ENCODE results near the gene FUT8. TPM values are rescaled to one million over a fixed set of nuclear protein-coding genes. Genes with fewer than 3 reads are reported as not detected.

FUT8 gene
- total RNA-seq, 1 experiment from 2014 or later = 33.0 TPM

DNA sequence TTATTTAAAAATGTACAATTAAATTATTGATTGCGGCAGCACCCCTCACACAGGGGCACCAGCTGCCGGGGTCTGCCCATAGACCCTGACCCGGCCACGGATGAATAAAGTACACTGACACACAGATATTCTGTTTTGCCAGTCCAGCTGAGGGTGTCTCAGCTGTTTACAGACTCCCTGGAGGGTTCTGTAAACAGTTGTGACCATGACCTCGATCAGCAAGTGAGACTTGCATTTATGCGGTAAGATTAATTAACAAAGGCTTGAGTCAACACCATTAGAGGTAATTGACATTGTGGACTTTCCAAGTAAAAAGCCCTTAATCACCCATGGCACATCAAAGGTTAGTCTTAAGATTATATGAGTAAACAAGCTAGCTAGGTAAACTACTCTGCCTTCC lies 94.3 kb downstream of the FUT8 start:
- Histone ChIP-seq H3K79me2 (ENCODE audit: low read length) (peaks cover 50% of the 10 kb centered on the region), H3K4me2 (ENCODE audit: low read depth, low read length, poor library complexity, severe bottlenecking) (no peak overlapping the region), H3K9me3 (ENCODE audit: low read length) (no peaks in the 10 kb centered on the region), H2AFZ (ENCODE audit: low read length) (no peak overlapping the region), H4K20me1 (ENCODE audit: insufficient read depth, low read depth, low read length) (peaks cover 30% of the 10 kb centered on the region), H3K27ac (ENCODE audit: low read length) (no peak overlapping the region), H3K9me2 (replicated peaks; ENCODE audit: insufficient read depth, low read length) (no peaks in the 10 kb centered on the region), H3K4me3 (ENCODE audit: low read length) (no peak overlapping the region), H3K4me1 (ENCODE audit: low read length) (peaks cover 5% of the 10 kb centered on the region; the same call in 1 of the 2 replicates), H3K27me3 (ENCODE audit: low read length) (no peaks in the 10 kb centered on the region), H3K36me3 (ENCODE audit: insufficient read depth, low read length) (no peaks in the 10 kb centered on the region), H3K9ac (ENCODE audit: low read length) (no peak overlapping the region)
- no peak for DNase-seq

DNA sequence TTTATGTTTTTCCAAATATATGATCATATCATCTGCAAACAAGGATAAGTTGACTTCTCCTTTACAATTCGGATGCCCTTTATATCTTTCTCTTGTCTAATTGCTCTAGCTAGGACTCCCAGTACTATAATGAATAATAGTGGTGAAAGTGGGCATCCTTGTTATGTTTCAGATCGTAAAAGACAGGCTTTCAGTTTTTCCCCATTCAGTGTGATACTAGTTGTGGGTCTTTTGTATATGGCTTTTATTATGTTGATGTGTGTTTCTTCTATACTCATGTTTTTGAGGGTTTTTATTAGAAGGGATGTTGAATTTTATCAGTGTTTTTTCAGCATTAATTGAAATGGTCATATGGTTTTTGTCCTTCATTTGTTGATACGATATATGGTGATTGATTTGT lies 97.3 kb downstream of the FUT8 start:
- no peaks in the 10 kb centered on the region for H3K9me3 ChIP-seq (ENCODE audit: low read length)
- no peaks in the 10 kb centered on the region for H3K27me3 ChIP-seq (ENCODE audit: low read length)
- no peaks in the 10 kb centered on the region for H3K36me3 ChIP-seq (ENCODE audit: insufficient read depth, low read length)
- no peak overlapping the region for H3K4me2 ChIP-seq (ENCODE audit: low read depth, low read length, poor library complexity, severe bottlenecking)
- no peak overlapping the region for H3K4me3 ChIP-seq (ENCODE audit: low read length)
- DNase-seq = no peak
- H4K20me1 ChIP-seq (ENCODE audit: insufficient read depth, low read depth, low read length) = peaks cover 36% of the 10 kb centered on the region
- H2AFZ ChIP-seq (ENCODE audit: low read length) = no peak overlapping the region
- H3K4me1 ChIP-seq (ENCODE audit: low read length) = peaks cover 5% of the 10 kb centered on the region; the same call in 1 of the 2 replicates
- no peaks in the 10 kb centered on the region for H3K9me2 ChIP-seq (replicated peaks; ENCODE audit: insufficient read depth, low read length)
- no peak overlapping the region for H3K27ac ChIP-seq (ENCODE audit: low read length)
- H3K9ac ChIP-seq (ENCODE audit: low read length) = no peak overlapping the region
- H3K79me2 ChIP-seq (ENCODE audit: low read length) = peaks cover 64% of the 10 kb centered on the region

DNA sequence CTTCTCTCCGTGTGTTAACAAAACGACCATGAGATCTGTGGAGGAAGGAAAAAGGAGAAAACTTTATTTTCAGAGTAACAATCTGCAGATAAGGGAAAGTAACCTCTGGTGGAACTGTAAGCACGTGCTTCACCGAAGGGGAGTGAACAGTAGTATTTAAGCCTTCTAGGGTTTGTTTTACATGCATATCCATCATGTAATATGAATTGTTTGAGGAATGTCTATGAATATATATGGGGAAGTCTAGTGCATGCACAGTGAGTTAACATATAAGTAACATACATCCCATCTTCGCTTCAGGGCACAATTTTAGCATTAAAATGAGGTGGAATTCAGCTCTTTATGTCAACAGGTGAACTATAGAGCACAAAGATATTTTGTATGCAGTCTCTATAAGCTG lies 101.1 kb downstream of the FUT8 start:
- Histone ChIP-seq H3K9me3 (ENCODE audit: low read length) (no peaks in the 10 kb centered on the region), H3K4me3 (ENCODE audit: low read length) (no peak overlapping the region), H3K27me3 (ENCODE audit: low read length) (no peaks in the 10 kb centered on the region), H2AFZ (ENCODE audit: low read length) (no peak overlapping the region), H3K4me2 (ENCODE audit: low read depth, low read length, poor library complexity, severe bottlenecking) (no peak overlapping the region), H3K27ac (ENCODE audit: low read length) (no peak overlapping the region), H4K20me1 (ENCODE audit: insufficient read depth, low read depth, low read length) (peaks cover 34% of the 10 kb centered on the region; the same call in 1 of the 2 replicates), H3K79me2 (ENCODE audit: low read length) (peaks cover 61% of the 10 kb centered on the region), H3K36me3 (ENCODE audit: insufficient read depth, low read length) (no peaks in the 10 kb centered on the region), H3K9me2 (replicated peaks; ENCODE audit: insufficient read depth, low read length) (no peaks in the 10 kb centered on the region), H3K4me1 (ENCODE audit: low read length) (no peaks in the 10 kb centered on the region), H3K9ac (ENCODE audit: low read length) (no peak overlapping the region)
- no peak for DNase-seq

DNA sequence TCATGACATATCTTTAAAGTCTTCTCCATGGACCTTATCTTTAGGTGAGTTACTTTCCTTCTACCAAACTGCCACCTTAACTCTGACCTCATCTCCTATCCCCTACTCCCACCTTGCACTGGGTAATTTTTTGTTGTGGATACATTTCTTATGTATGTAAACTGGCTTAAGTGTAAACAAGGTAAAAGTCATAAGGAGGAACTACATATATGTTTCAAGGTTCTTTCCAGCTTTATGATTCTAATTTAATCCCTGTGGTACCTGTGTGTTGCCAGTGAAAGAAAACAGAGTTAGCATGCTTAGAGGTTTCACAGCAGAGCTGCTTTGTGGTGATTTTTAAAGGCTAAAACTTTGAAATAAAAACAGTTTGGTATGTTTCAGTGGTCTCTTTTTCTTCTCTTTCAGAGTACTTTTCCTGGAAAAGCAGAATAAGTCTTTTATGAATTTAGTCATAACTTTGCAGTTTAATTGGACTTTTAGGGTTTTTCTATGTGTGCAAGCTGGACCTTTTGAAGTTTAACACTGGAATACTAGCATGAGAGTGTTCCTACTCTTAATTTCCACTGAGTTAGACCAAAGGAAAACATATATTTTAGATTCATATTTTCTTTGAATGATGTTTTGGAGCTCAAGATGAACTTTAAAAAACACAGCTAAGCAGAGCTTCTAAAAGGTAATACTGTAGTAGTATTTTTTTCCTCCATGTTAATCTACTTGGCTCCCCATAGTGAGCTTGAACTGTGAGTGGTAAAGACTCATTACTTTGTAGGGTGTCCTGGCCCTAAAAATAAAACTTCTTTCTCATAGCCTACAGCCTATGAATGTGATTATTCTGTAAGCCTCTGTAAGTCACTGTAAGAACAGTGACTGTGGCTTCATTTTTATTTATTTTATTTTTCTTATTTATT lies 105.4 kb downstream of the FUT8 start:
- Histone ChIP-seq H3K79me2 (ENCODE audit: low read length) (peaks cover 40% of the 10 kb centered on the region), H3K4me2 (ENCODE audit: low read depth, low read length, poor library complexity, severe bottlenecking) (no peak overlapping the region), H4K20me1 (ENCODE audit: insufficient read depth, low read depth, low read length) (peaks cover 18% of the 10 kb centered on the region; the same call in 1 of the 2 replicates), H3K4me1 (ENCODE audit: low read length) (no peaks in the 10 kb centered on the region), H3K27me3 (ENCODE audit: low read length) (no peaks in the 10 kb centered on the region), H3K36me3 (ENCODE audit: insufficient read depth, low read length) (no peaks in the 10 kb centered on the region), H2AFZ (ENCODE audit: low read length) (no peak overlapping the region), H3K9ac (ENCODE audit: low read length) (no peak overlapping the region), H3K27ac (ENCODE audit: low read length) (no peak overlapping the region), H3K4me3 (ENCODE audit: low read length) (no peak overlapping the region), H3K9me3 (ENCODE audit: low read length) (no peaks in the 10 kb centered on the region), H3K9me2 (replicated peaks; ENCODE audit: insufficient read depth, low read length) (no peaks in the 10 kb centered on the region)
- no peak for DNase-seq

- no peak overlapping the region for H3K27ac ChIP-seq (ENCODE audit: low read length)
- peaks cover 23% of the 10 kb centered on the region for H3K79me2 ChIP-seq (ENCODE audit: low read length)
- H3K36me3 ChIP-seq (ENCODE audit: insufficient read depth, low read length) = peaks cover 1% of the 10 kb centered on the region; the same call in 1 of the 2 replicates
- no peak overlapping the region for H3K4me3 ChIP-seq (ENCODE audit: low read length)
- H3K9me3 ChIP-seq (ENCODE audit: low read length) = peaks cover 3% of the 10 kb centered on the region
- no peaks in the 10 kb centered on the region for H3K9me2 ChIP-seq (replicated peaks; ENCODE audit: insufficient read depth, low read length)
- no peak overlapping the region for H3K4me2 ChIP-seq (ENCODE audit: low read depth, low read length, poor library complexity, severe bottlenecking)
- H4K20me1 ChIP-seq (ENCODE audit: insufficient read depth, low read depth, low read length) = no peaks in the 10 kb centered on the region
- H3K27me3 ChIP-seq (ENCODE audit: low read length) = no peaks in the 10 kb centered on the region
- no peak for DNase-seq
- H2AFZ ChIP-seq (ENCODE audit: low read length) = no peak overlapping the region
- no peak overlapping the region for H3K9ac ChIP-seq (ENCODE audit: low read length)
- H3K4me1 ChIP-seq (ENCODE audit: low read length) = peaks cover 14% of the 10 kb centered on the region
Measured at GRCh38 chr14:65528069-65528468, 115.5 kb downstream of the FUT8 start.

DNA sequence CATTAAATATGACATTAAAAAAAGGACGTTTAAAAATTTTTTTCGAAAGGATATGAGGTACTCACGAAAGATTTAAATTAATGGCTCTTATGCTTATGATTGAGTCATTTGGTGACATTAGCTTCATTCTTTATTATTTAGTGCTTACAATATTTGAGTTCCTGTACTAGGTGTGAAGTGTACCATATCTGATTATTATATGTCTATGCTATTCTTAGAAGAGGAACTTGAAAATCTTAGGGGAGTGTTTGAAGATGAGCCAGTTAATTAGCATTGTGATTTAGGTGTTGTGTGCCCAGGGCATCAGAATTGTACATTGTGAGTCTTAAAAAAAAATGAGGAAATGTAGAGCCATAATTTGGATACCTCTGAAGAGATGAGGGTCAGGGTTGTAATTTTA lies 118.6 kb downstream of the FUT8 start:
- no peak overlapping the region for H2AFZ ChIP-seq (ENCODE audit: low read length)
- H3K4me2 ChIP-seq (ENCODE audit: low read depth, low read length, poor library complexity, severe bottlenecking) = peak overlapping the region; percentile 3
- H3K27ac ChIP-seq (ENCODE audit: low read length) = no peak overlapping the region
- peaks cover 4% of the 10 kb centered on the region; the same call in 1 of the 2 replicates for H3K36me3 ChIP-seq (ENCODE audit: insufficient read depth, low read length)
- H3K4me1 ChIP-seq (ENCODE audit: low read length) = peaks cover 14% of the 10 kb centered on the region
- DNase-seq = no peak
- H4K20me1 ChIP-seq (ENCODE audit: insufficient read depth, low read depth, low read length) = no peaks in the 10 kb centered on the region
- H3K9me3 ChIP-seq (ENCODE audit: low read length) = peaks cover 9% of the 10 kb centered on the region
- H3K79me2 ChIP-seq (ENCODE audit: low read length) = peaks cover 34% of the 10 kb centered on the region
- H3K9me2 ChIP-seq (replicated peaks; ENCODE audit: insufficient read depth, low read length) = no peaks in the 10 kb centered on the region
- H3K9ac ChIP-seq (ENCODE audit: low read length) = no peak overlapping the region
- no peaks in the 10 kb centered on the region for H3K27me3 ChIP-seq (ENCODE audit: low read length)
- no peak overlapping the region for H3K4me3 ChIP-seq (ENCODE audit: low read length)

DNA sequence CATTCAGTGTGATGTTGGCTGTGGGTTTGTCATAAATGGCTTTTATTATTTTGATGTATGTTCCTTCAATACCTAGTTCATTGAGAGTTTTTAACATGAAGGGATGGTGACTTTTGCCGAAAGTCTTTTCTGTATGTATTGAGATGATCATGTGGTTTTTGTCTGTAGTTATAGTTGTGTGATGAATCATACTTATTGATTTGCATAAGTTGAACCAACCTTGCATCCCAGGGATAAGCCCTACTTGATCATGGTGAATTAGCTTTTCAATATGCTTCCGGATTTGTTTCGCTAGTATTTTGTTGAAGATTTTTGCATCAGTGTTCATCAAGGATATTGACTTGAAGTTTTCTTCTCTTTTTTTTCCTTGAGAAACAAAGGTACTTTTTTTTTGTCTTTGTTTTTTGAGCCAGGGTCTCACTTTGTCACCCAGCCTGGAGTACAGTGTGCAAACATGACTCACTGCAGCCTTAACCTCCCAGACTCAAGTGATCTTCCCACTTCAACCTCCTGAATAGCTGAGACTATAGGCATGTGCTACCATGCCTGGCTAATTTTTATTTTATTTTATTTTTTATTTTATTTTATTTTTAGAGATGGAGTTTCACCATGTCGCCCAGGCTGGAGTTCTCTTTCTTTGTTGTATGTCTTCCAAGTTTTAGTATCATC lies 121.3 kb downstream of the FUT8 start:
- Histone ChIP-seq H3K4me3 (ENCODE audit: low read length) (no peak overlapping the region), H3K27ac (ENCODE audit: low read length) (no peak overlapping the region), H4K20me1 (ENCODE audit: insufficient read depth, low read depth, low read length) (0 out of 2 replicates have a peak, but pooled peaks cover 3% of the 10 kb centered on the region), H2AFZ (ENCODE audit: low read length) (no peak overlapping the region), H3K9ac (ENCODE audit: low read length) (no peak overlapping the region), H3K4me2 (ENCODE audit: low read depth, low read length, poor library complexity, severe bottlenecking) (no peak overlapping the region), H3K9me2 (replicated peaks; ENCODE audit: insufficient read depth, low read length) (no peaks in the 10 kb centered on the region), H3K79me2 (ENCODE audit: low read length) (peaks cover 34% of the 10 kb centered on the region), H3K9me3 (ENCODE audit: low read length) (peaks cover 9% of the 10 kb centered on the region; the same call in 1 of the 2 replicates), H3K36me3 (ENCODE audit: insufficient read depth, low read length) (peaks cover 4% of the 10 kb centered on the region; the same call in 1 of the 2 replicates), H3K27me3 (ENCODE audit: low read length) (no peaks in the 10 kb centered on the region), H3K4me1 (ENCODE audit: low read length) (peaks cover 14% of the 10 kb centered on the region)
- DNase-seq = no peak

GRCh38 chr14:65536781-65537423 lies 124.4 kb downstream of the FUT8 start:
- no peak overlapping the region for H3K27ac ChIP-seq (ENCODE audit: low read length)
- DNase-seq = no peak
- H3K4me3 ChIP-seq (ENCODE audit: low read length) = no peak overlapping the region
- no peak overlapping the region for H3K4me2 ChIP-seq (ENCODE audit: low read depth, low read length, poor library complexity, severe bottlenecking)
- no peaks in the 10 kb centered on the region for H3K27me3 ChIP-seq (ENCODE audit: low read length)
- H3K79me2 ChIP-seq (ENCODE audit: low read length) = peaks cover 29% of the 10 kb centered on the region
- H3K36me3 ChIP-seq (ENCODE audit: insufficient read depth, low read length) = peaks cover 4% of the 10 kb centered on the region; the same call in 1 of the 2 replicates
- H2AFZ ChIP-seq (ENCODE audit: low read length) = no peak overlapping the region
- H4K20me1 ChIP-seq (ENCODE audit: insufficient read depth, low read depth, low read length) = 0 out of 2 replicates have a peak, but pooled peaks cover 3% of the 10 kb centered on the region
- H3K4me1 ChIP-seq (ENCODE audit: low read length) = peaks cover under 1% of the 10 kb centered on the region; the same call in 1 of the 2 replicates
- no peaks in the 10 kb centered on the region for H3K9me2 ChIP-seq (replicated peaks; ENCODE audit: insufficient read depth, low read length)
- H3K9me3 ChIP-seq (ENCODE audit: low read length) = peaks cover 9% of the 10 kb centered on the region; the same call in 1 of the 2 replicates
- H3K9ac ChIP-seq (ENCODE audit: low read length) = no peak overlapping the region
